GM19468 (cell line): Measurements from ENCODE around the gene ANXA6.

ENCODE experiments used
- ATAC-seq: cut with Tn5 transposase; IDR thresholded peaks from one replicate; pipeline ENCODE4 v1.9.1; 2021; ENCODE audit warnings: mild to moderate bottlenecking, moderate library complexity, moderate number of reproducible peaks; ENCODE audit not compliant: unreplicated experiment; ENCODE audit errors: extremely low read depth

The ANXA6 gene

DNA sequence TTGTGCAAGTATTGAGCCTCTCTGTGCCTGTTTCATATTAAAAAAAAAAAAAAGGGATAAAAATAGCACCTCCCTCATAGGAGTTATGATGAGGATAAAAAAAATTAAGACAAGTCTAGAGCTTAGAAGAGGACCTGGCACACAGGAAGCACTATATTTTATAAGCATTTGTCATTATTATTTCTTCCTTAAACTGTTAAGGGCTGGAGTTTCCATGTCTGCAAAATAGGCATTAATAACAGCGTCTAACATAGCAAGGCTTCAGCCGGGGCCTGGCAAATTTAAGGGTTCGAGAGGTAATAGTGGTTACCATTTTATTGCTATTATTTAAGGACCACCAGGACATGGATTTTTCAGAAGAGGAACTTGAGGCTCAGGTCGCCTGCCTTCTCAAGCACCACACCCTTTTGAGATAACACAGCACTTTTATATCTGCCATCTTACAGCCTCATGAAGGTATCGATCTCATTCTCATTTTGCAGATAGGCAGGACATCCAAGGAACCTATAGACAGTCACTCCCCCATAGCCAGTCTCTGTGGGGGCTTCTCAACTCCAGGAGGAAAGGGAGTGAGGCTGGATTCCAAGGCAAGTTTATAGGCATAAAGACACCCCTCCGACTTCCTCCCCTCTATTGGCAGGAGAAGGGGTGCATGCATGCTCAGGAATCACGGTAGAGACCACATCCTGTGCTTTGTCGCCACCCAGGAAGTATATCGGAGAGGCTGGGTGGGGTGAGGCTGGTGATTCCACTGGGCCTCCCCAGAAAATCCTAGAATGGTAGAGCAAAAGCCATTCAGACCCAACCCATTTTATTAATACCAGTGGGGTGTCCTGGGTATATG is 2.4 kb downstream of the ANXA6 start:
- no peak for ATAC-seq

DNA sequence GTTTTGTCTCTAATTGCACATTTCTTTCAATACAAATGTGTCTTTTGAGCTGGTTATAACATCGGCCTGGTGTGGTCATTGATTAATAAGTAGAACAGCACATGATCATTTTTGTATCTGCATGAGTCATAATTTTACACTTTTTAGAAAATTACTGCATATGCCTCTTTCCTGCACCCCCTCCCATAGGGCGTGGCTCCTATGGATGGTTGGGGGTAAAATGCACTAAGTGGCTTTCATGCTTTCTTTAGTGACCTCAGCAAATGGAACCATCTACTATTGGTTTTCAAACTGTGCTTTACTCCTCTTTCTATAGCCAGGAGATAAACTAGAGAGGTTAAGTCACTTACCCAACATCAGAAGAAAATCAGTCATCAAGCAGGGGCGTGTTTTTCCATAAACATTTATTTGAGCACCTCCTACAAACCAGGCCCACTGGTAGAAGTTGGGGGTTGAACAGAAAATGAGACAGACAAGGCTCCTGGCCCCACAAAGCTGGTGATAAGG is 3.8 kb downstream of the ANXA6 start:
- ATAC-seq = no peak

DNA sequence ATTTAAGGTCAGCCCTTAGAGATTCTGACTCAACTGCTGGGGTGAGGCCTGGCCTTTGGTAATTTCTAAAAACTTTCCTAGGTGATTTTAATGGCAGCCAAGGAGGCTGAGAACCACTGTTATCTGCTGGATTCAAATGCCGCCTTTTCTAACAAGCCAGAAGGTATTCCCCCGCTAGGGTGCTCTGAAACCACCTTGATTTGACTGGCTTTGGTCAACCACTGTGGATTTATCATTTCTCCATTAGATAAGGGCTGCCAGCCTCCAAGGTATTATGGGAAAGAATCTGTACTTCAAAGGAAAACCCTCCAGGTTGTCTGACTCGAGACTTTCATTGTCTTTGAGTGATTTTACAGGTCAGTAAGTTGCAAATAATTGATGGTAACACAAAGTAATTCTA is 4.3 kb downstream of the ANXA6 start:
- no peak for ATAC-seq

DNA sequence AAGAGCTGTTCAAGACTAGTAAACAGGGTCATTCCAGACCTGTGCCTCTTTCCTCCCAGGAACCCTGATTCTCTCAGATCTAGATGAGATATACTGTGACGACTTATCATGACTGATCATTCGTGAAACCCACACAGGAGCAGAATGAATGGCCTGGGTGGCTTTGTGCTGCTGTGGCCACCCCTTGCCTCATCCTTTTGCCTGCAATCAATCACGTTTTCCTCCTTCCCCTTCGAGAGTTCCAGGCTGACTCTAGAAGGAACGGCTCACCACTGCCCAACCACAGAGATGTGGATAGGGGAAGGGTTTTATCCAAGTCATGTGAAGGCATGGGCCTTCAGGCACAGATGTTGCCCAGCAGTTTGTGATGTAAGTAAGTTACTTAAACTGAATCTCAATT is 5.8 kb downstream of the ANXA6 start:
- no peak for ATAC-seq

DNA sequence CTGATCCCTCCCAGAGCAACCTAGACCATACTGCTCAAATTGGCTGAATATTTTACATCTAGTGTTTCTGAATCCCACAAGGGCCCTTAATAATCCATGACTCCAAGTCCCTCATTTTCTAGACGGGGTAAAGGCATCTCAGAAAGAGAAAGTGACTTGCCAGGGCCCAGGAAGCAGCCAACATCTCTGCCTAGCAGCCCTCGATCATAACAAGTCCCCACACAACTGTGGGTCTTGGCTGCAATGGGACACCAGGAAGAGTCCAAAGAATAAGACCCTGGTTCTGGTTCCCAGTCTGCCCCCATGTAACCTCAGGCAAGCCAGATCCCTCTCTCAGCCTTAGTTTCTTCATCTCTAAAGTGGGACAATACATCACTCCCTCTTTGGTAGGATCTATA is 6.3 kb downstream of the ANXA6 start:
- no peak for ATAC-seq

DNA sequence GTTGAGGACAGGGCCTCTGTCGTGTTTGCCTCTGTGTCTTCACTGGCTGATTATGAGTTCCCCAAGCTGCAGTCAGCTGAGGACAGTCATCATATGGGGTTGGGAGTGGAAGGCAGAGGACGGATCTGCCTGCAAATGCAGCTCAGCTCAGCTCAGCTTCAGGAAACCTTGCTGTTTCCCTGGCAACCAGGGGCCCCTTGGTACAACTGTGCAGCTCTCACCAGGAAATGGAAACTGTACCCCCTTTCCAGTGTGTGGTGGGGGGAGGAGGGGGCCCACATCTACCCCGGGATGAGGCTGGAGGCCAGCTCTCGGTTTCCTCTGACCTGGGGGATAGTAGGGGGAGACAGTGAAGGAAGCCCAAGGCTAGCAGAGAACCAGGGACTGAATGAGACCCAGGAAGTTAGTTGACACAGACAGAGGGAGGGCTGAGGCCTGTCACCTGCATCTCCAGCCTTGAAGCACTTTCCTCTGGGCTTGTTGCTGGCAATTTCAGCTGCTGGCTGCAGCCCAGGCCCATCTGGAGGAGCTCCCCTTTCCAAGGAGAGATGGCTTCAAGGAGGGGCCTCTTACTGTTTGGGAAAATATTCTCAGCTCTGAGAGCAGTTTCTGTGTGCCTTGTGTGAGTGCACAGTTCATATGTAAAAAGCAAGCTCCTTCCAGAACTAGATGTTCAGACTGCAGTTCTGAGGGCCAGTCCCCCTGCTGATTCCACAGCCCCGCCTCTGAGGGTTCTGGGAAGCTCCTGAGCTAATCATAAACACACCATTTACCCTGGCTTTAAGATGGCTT is 6.9 kb downstream of the ANXA6 start:
- peak; percentile 15 for ATAC-seq

DNA sequence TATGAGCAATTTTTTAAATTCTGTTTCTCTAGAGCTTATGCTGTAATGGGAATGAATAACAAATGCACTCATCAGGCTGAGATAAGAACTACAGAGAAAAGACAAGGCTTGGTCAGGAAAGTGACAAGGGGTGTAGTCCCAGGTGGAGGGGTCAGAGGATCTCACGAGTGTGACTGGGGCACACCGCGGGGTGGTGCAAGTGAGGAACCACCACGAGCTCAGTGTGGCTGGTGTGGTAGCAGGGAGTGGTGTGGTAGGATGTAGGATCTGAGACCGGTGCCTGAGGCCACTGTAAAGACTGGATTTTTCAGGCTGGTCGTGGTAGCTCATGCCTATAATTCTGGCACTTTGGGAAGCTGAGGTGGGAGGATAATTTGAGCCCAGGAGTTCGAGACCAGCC is 9.0 kb downstream of the ANXA6 start:
- ATAC-seq = no peak

DNA sequence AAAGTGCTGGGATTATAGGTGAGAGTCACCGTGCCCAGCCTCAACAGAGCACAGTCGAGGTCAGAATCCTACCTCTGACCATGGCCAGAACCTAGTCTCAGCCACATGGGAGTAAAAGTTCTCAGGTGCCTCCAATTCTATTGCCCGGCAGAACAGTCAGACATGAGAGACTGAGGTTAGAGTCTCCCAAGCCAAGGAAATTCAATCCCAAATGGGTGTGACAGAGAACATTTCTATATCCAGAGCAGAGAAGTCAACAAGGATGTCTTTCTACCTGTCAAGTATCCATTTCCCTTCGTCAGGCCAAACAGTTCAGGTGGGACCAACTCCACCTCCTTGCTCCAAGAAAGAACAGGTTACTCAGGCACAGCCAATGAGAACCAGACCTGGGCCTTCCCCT is 10.5 kb downstream of the ANXA6 start:
- no peak for ATAC-seq

DNA sequence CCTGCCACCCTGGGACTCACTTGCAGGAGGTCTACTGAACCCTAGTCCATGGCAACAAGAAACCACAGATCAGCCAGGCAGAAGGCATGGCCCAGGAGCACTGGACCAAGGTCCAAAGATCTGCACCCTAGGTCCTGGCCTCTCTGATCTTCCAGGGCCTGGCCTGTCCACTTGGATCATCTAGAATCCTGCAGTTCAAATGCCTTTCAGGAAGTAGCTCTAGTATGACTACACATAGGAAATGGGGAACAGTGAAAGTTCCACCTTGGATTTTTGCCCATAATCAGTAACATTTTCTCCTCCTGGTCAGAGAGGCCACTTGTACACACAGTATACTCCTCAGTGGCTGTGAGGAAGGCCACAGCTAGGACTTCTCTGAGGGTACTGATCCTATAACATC is 11.5 kb downstream of the ANXA6 start:
- ATAC-seq = no peak

DNA sequence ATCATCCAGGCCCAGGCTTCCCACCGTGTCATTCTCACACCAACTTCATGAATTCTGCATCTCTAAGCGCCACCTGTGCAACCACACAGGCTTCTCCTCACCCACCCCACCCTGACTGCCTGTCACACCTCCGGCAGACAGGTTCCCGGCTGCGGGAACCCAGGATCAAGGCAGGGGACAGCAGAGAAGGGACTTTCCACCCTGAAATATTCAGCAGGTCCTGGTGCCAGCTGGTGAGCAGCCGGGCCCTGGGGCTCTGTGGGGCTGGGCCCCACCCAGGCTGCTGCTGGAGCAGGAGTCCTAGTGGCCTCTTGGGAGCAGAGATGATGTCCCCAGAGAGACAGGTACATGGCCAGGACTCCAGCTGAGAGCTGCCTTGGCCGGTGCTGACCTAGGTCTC is 12.7 kb downstream of the ANXA6 start:
- no peak for ATAC-seq

DNA sequence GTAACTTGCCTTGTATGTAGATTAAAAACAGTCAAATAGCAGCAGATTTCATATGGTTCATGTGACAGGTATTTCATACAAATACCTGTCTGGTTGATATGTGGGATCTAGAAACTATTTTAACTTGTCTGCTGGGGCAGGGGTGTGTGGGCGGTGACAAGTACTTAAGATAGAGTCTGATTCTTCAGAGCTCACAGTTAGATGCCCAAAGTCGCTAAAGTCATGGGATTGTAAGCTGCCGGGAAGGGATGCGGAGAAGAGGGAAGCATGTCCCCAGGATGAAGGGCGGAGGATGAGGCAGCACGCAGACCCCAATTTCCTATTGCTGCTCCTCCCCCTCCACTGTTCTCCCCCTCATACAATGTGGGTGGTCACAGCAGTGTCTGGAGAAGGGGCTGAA is 13.3 kb downstream of the ANXA6 start:
- ATAC-seq = no peak

DNA sequence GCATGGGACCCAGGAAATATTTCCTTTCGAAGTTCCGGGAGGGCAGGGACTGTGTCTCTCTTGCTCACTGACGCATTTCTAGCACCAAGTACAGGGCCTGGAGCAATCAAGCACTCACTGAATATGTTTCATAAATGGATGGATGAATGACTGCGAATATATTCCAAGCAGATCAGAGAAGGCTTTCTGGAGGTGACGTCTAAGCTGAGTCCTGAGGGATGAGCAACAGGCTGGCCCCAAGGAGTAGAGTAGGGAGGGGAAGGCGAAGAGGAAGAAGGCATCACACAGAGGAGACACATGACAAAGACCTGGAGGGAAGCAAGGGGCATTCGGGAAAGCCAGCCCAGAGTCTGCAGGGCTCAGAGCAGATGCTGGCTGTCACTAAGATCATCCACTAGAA is 13.9 kb downstream of the ANXA6 start:
- ATAC-seq = no peak

DNA sequence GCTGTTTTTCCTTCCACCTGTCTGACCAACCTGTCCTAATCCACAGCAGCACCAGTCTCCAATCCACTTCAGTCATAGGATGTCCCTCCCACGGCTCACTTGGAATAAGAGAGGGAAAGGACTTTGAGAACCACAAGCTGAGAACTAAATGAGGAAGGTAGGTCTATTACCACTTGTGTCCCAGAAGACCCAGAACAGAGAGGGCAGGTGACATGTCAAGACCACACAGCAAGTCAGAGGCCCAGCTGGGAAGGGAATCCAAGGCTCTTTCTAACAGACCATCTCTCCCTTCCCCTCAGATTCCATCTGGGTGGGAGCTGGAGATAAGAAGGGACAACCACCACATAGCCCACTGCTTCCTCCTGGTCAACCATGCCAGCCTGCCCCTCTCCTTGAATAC is 14.6 kb downstream of the ANXA6 start:
- no peak for ATAC-seq

DNA sequence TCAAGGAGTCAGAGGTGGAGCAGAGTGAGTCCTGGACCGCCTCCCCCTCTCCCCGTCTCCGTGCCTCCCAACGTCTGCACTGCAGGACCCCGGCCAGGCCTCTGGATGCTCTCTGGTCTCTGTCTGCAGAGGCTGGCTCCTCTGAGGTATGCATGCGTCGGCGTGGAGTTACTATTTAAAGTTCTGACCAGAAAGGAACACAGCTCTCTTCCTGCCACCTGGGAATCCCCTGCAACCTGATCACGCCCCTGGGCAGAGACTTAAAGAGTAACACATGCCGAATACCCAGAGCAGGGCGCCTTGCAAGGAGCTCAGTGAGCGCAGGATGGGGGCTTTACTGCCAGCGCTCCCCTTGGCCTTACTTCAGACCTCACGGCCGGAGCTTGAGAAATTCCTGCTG is 16.0 kb downstream of the ANXA6 start:
- ATAC-seq = peak; percentile 93

DNA sequence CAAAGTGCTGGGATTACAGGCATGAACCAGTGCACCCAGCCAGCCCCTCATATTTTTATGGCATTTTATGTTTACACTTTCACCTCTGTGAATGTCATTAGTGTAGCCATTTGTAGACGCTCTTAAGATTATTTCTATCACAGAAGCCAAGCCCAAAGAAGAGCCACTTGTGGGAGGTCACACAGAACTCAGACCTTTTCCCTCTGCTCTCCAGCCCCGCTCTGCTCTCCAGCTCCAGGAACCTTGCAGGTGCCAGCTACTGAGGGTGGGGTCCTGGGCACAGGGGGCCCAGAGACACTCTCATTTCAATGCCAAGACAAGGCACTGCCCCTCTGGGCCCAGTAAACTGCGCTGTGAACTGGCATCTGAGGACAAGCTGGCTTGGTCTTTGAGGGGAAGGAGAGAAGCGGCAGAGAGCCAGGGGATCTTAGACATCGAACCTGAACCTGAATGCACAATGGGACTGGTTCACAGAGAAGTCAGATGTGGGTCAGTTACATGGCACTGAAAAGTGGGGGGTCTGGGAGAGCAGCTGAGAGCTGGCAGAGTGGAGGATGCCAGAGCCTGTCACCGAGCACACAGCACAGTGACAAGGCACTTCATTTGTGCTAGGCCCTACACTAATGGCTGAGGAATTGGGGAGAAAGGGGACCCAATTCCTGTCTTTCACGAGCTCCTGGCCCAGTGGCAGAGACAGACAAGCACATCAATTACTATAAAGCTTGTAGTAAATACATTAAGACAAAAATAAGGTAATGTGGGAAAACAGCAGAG is 16.7 kb downstream of the ANXA6 start:
- ATAC-seq = no peak

DNA sequence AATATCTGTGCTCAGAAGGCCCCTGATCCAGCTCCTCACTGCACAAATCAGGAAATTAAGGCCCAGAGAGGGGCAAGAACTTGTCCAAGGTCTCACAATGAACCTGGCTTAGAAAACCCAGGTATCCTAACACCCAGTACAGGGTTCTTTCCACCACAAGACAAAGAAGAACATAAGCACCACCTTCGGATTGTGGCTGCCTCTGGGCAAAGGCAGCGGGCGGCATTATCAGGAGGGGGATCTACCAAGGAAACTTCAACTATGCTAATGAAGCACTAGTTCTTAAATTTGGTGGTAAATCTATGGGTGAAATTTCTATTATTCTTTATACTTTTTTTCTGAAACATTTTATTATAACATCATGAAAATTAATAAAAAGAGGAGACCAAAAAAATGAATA is 17.9 kb downstream of the ANXA6 start:
- no peak for ATAC-seq

DNA sequence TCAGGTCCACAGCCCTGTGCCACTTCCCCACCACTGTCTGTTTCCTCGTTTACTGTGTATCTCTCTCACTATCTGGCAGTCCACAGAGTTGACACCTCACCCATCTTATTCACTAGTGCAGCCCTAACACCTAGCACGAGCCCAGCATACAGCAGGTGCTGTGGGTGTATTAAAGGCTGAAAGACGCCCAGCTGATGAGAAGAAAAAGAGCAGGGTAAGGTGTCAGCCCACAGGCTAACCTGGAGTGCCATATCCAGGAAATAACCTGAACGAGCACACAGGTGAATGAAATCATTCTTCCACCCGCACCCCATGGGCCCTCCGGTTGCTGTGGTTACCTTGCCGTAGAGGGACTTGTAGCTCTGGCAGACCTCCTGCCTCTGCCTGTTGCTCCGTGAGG is 18.6 kb downstream of the ANXA6 start:
- ATAC-seq = no peak

DNA sequence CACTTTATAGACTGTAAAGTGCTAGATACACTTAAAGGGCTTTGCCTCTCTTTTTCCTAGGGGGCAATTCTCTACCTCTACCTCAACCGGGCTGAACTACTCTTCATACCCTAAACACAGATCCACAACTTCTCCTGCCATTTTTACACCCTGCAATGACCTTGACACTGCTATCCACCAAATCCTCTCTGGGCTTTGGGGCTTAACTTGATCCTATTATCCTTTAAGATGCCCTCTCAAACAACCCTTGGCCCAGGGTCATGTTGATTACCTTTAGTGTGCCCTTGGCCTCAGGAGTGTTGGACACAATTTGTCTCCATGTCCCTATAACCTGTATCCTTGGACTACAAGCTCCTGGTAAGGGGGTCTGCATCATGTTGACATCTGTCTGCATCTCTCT is 19.5 kb downstream of the ANXA6 start:
- ATAC-seq = no peak

DNA sequence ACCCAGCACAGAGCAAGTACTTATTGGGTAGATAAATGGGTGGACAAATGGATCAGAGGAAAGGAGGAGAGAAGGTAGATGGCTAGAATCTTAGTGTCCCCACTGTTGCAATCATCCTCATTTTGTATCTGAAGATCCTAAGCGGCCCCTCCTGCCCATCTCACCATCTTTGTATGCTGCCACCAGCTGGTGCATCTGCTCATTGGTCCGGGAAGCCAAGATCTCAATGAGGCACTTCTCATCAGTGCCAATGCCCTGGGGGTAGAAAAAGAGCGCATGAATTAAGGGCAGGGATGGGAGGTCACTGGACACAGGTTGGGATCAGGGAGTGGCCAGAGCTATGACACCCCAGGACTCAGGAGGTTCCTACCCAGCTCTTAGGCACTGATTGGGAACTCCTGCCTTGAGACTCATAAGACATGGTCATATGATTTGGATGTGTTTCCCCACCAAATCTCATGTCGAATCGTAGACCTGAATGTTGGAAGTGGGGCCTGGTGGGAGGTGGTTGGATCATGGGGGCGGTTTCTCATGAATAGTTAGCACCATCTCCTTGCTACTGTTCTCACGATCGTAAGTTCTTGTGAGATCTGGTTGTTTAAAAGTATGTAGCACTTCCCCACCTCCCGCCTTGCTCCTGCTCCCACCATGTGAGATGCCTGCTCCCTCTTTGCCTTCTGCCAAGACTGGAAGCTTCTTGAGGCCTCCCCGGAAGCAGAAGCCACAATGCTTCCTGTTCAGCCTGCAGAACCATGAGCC is 20.3 kb downstream of the ANXA6 start:
- no peak for ATAC-seq

DNA sequence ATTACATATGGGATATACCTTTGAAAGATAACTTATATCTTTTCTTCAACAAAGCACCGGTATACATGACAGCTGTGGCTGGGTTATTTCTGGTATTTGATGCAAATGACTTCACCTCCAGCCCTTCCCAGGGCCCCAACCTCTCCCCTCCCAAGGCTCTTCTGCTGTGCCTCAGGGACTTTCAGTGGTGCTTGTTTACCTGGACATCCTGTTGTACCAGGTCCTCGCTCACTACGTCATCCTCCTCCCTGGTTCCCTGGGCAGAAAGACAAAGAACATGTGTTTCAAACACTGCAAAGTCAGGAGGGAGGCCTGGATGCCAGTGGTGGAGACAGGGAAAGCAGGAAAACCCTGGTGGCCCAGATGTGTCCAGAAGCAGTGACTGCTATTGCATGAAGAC is 23.4 kb downstream of the ANXA6 start:
- ATAC-seq = peak; percentile 68
